PFSK-1 (cell line): ENCODE measurements around the gene CHADL.

Experiments used
- FOXP2 ChIP-seq: optimal IDR thresholded peaks from 2 replicates; pipeline ENCODE3; 2011; ENCODE audit warnings: borderline replicate concordance, control low read depth, inconsistent platforms; ENCODE audit not compliant: insufficient read depth; ENCODE audit errors: extremely low read length, extremely low read depth
- POLR2AphosphoS5 ChIP-seq: IDR thresholded peaks from 2 replicates; pipeline ENCODE4 v1.6.1; 2012; ENCODE audit warnings: low read depth, mild to moderate bottlenecking, control low read depth, low read length, moderate library complexity
- SIN3A ChIP-seq: IDR thresholded peaks from 2 replicates; pipeline ENCODE4 v1.6.1; 2012; ENCODE audit warnings: mild to moderate bottlenecking, low read length, moderate library complexity, borderline replicate concordance; ENCODE audit not compliant: insufficient read depth
- TAF1 ChIP-seq: IDR thresholded peaks from 2 replicates; pipeline ENCODE4 v1.6.1; 2012; ENCODE audit warnings: low read length, control low read depth, borderline replicate concordance; ENCODE audit not compliant: insufficient read depth
- TF ChIP-seq, protein P1 (sequence below), 2 experiments: IDR thresholded peaks; 2 replicates each; pipeline versions ENCODE4 v1.6.1 to v1.8.0; 2011 to 2012; ENCODE audit warnings: low read depth in 2 of 2, low read length in 2 of 2, control low read depth in 1 of 2, inconsistent platforms in 1 of 2, mild to moderate bottlenecking in 1 of 2, moderate library complexity in 1 of 2; ENCODE audit not compliant: insufficient read depth in 1 of 2

The CHADL gene

DNA sequence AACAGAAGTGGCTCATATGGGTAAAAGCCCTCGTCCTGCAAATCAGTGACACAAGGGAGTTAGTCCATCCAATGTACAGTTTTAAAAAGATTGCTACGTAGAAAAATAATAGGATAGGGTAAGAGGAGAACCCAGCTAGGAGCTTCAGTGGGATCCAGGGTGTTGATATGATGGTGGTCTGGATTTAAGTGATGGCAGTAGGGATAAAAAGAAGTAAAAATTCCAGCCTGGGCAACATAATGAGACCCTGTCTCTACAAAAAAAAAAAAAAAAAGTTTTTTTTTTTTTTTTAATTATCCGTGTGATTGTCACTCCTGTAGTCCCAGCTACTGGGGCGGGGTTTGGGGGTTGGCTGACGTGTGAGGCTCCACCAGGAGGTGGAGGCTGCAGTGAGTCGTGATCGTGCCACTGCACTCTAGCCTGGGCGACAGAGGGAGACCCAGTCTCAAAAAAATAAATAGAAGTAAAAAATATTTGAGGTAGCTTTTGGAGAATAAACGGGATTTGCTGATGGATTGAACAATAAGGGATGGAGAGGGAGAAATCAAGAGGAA is 42.6 kb downstream of the CHADL start:
- TF ChIP-seq SIN3A, result no peak
- no peak for TF ChIP-seq FOXP2
- TF ChIP-seq TAF1, result no peak
- TF ChIP-seq, protein P1, sequence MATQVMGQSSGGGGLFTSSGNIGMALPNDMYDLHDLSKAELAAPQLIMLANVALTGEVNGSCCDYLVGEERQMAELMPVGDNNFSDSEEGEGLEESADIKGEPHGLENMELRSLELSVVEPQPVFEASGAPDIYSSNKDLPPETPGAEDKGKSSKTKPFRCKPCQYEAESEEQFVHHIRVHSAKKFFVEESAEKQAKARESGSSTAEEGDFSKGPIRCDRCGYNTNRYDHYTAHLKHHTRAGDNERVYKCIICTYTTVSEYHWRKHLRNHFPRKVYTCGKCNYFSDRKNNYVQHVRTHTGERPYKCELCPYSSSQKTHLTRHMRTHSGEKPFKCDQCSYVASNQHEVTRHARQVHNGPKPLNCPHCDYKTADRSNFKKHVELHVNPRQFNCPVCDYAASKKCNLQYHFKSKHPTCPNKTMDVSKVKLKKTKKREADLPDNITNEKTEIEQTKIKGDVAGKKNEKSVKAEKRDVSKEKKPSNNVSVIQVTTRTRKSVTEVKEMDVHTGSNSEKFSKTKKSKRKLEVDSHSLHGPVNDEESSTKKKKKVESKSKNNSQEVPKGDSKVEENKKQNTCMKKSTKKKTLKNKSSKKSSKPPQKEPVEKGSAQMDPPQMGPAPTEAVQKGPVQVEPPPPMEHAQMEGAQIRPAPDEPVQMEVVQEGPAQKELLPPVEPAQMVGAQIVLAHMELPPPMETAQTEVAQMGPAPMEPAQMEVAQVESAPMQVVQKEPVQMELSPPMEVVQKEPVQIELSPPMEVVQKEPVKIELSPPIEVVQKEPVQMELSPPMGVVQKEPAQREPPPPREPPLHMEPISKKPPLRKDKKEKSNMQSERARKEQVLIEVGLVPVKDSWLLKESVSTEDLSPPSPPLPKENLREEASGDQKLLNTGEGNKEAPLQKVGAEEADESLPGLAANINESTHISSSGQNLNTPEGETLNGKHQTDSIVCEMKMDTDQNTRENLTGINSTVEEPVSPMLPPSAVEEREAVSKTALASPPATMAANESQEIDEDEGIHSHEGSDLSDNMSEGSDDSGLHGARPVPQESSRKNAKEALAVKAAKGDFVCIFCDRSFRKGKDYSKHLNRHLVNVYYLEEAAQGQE (IDR thresholded peaks at IDR 0.05; ENCODE audit: insufficient read depth in 1 of 2, low read depth in 2 of 2, low read length in 2 of 2), result no peak
- no peak for TF ChIP-seq POLR2AphosphoS5

DNA sequence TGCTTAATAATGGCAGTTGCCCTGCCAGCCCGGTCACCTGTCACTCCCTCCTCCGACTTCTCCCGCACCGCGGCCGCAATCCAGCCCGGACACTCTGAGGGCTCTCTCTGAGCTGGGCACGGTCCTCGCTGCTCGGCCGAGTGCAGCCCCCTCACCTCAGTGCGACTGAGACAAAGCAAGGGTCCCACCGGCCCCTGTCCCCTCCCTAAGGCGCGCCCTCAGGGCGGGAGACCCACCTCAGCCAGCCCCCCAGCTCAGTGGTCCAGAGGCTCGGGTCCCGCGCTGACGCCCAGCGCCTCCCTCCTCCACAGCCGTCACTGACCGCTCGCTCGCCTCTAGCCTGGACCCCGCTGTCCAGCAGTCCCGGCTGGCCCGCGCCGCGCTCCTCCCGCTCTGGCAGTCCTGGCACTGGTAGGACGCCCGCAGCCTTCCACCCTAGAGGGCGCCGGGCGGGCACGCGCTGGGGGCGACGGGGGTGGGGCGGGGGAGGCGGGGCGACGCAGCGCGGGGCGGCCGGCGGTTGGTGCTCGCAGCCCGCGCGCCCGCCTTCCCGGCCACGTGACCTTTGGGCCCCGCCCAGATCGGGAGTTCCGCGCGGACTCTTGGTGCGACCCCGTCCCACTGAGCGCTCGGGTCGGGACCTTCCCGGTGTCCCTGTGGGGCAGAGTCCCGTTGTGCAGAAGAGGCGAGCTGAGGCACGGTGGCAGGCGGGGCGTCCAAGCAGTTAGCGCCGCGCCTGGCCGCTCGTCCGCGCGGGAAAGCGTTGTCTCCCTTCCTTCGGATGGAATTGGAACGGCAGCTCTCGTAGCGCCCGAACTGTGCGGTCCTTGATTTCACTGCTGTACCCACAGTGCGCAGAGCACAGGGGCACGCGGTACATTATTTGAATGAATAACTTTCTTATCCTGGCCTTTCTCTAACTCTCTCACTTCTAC is 43.4 kb downstream of the CHADL start:
- TF ChIP-seq FOXP2 (no peak), SIN3A (no peak), TAF1 (no peak), POLR2AphosphoS5 (no peak)
- TF ChIP-seq, protein P1 (IDR thresholded peaks at IDR 0.05; ENCODE audit: insufficient read depth in 1 of 2, low read depth in 2 of 2, low read length in 2 of 2), result no peak

DNA sequence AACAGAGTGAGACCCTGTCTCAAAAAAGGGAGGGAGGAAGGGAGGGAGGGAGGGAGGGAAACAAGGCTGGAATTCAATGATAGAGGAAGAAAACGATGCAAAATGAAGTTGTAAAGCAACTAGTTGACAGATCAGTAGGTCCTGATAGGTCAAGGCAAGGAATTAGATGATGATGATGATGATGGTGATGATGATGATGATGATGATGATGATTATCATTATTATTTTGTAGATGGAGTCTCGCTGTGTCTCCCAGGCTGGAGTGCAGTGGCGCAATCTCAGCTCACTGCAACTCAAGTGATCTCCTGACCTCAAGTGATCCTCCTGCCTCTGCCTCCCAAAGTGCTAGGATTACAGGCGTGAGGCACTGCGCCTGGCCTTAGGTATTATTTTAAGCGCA is 46.9 kb downstream of the CHADL start:
- TF ChIP-seq, protein P1 (IDR thresholded peaks at IDR 0.05; ENCODE audit: insufficient read depth in 1 of 2, low read depth in 2 of 2, low read length in 2 of 2), result no peak
- TF ChIP-seq TAF1 (no peak), POLR2AphosphoS5 (no peak), FOXP2 (no peak), SIN3A (no peak)

DNA sequence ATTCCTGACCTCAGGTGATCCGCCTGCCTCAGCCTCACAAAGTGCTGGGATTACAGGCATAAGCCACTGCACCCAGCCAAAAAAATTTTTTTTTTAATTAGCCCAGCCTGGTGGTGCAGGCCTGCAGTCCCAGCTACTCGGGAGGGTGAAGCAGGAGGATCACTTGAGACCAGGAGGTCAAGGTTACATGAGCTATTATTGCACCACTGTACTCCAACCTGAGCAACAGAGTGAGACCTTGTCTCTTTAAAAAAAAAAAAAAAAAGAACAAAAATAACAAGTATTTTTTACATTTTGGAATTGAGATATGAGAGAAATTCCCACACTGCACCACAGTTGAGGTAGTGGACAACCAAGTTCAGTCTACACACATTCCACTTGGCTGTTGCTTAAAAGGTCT is 49.3 kb downstream of the CHADL start:
- TF ChIP-seq FOXP2 (no peak), TAF1 (no peak), SIN3A (no peak), POLR2AphosphoS5 (no peak)
- TF ChIP-seq, protein P1 (IDR thresholded peaks at IDR 0.05; ENCODE audit: insufficient read depth in 1 of 2, low read depth in 2 of 2, low read length in 2 of 2), result no peak
